Measurements from ENCODE around the gene NDUFAF8.

- no peak for TF ChIP-seq CTCF (IDR thresholded peaks at IDR 0.05)
- no peak for TF ChIP-seq POLR2A (IDR thresholded peaks at IDR 0.05)
Measured at GRCh38 chr17:81260641-81261040, 21.5 kb downstream of the NDUFAF8 start.

Data from esophagus squamous epithelium (tissue), 4 donors.